ENCODE measurements around the gene C17orf67.

- TF ChIP-seq POLR2A (IDR thresholded peaks at IDR 0.05): no peak
- no peak for TF ChIP-seq CTCF (IDR thresholded peaks at IDR 0.05)
- TF ChIP-seq EP300 (IDR thresholded peaks at IDR 0.05): no peak
These were observed 71.6 kb downstream of the C17orf67 start for GRCh38 chr17:56762144-56762543.
